Measurements from ENCODE around the gene FEM1A. TPM values are rescaled to one million over a fixed set of nuclear protein-coding genes. Genes with fewer than 3 reads are reported as not detected.
A peak's percentile ranks its signal among the peaks of the same experiment; 100 is the strongest.
"Not testable (repeated sequence)": the region's sequence is repeated elsewhere in the genome, so short reads cannot be mapped to it uniquely, and the experiment has no call there.

The FEM1A gene
- 10 to 100 TPM; 12.3 to 12.7 TPM for total RNA-seq

GRCh38 chr19:4791183-4792018 is at the start of gene FEM1A:
TSS of gene FEM1A (plus strand) at chr19:4791734. CDS start at chr19:4791855, 121 bp downstream.
- POLR2A ChIA-PET, result interaction anchor here (0.6 to 2.3 kb wide), 9 partner anchors 32 to 233 kb away, joined by 3 to 15 read pairs (median 4); partner anchors contain the start of genes DPP9 and PLIN3
- DNase-seq (peak; percentile 99), ATAC-seq (peak; percentile 97)
- no peaks in the 10 kb centered on the region for H3K9me3 Mint-ChIP-seq (ENCODE audit: insufficient read depth)
- H3K36me3 Mint-ChIP-seq (ENCODE audit: low read depth), result peaks cover 35% of the 10 kb centered on the region
- H3K4me1 Mint-ChIP-seq (ENCODE audit: low read depth), result peaks cover 35% of the 10 kb centered on the region
- peak within 1 kb of the TSS; percentile 81 for H3K4me3 Mint-ChIP-seq
- H3K27ac Mint-ChIP-seq, result peak within 1 kb of the TSS; percentile 90
- CTCF ChIA-PET, result interaction anchor here (0.6 to 5.2 kb wide), 37 partner anchors 7 to 449 kb away, joined by 3 to 179 read pairs (median 5); partner anchors contain the start of gene DPP9
- H3K27me3 Mint-ChIP-seq (ENCODE audit: low read depth), result no peaks in the 10 kb centered on the region

- ChIA-PET CTCF (no interaction called here), POLR2A (no interaction called here)
- Mint-ChIP-seq H3K4me3 (no peak overlapping the region), H3K36me3 (ENCODE audit: low read depth) (no peaks in the 10 kb centered on the region), H3K4me1 (ENCODE audit: low read depth) (no peaks in the 10 kb centered on the region), H3K27me3 (ENCODE audit: low read depth) (peaks cover 19% of the 10 kb centered on the region), H3K9me3 (ENCODE audit: insufficient read depth) (no peaks in the 10 kb centered on the region), H3K27ac (no peak overlapping the region)
- DNase-seq (no peak), ATAC-seq (no peak)
Measured at GRCh38 chr19:4742723-4743646, 48.5 kb upstream of the FEM1A start.

GRCh38 chr19:4744451-4745174 is 46.9 kb upstream of the FEM1A start:
- ATAC-seq (no peak), DNase-seq (no peak)
- H3K27ac Mint-ChIP-seq, result no peak overlapping the region
- H3K9me3 Mint-ChIP-seq (ENCODE audit: insufficient read depth), result no peaks in the 10 kb centered on the region
- no peaks in the 10 kb centered on the region for H3K36me3 Mint-ChIP-seq (ENCODE audit: low read depth)
- ChIA-PET POLR2A (no interaction called here), CTCF (interaction anchor here (1.5 kb wide), 1 partner anchor 16 kb away, joined by 3 read pairs; no protein-coding TSS in a partner anchor)
- no peak overlapping the region for H3K4me3 Mint-ChIP-seq
- no peaks in the 10 kb centered on the region for H3K4me1 Mint-ChIP-seq (ENCODE audit: low read depth)
- peaks cover 24% of the 10 kb centered on the region for H3K27me3 Mint-ChIP-seq (ENCODE audit: low read depth)

GRCh38 chr19:4745175-4745574 is 46.4 kb upstream of the FEM1A start:
- ATAC-seq; H3K9me3 Mint-ChIP-seq (ENCODE audit: insufficient read depth); DNase-seq; POLR2A ChIA-PET; H3K27ac Mint-ChIP-seq; H3K4me1 Mint-ChIP-seq (ENCODE audit: low read depth); H3K36me3 Mint-ChIP-seq (ENCODE audit: low read depth); H3K4me3 Mint-ChIP-seq: not testable (repeated sequence)
- H3K27me3 Mint-ChIP-seq (ENCODE audit: low read depth), result peaks cover 29% of the 10 kb centered on the region
- CTCF ChIA-PET, result interaction anchor here (1.5 kb wide), 1 partner anchor 16 kb away, joined by 3 read pairs; no protein-coding TSS in a partner anchor

GRCh38 chr19:4745986-4746385 is 45.5 kb upstream of the FEM1A start:
- no peaks in the 10 kb centered on the region for H3K9me3 Mint-ChIP-seq (ENCODE audit: insufficient read depth)
- DNase-seq (no peak), ATAC-seq (no peak)
- no peaks in the 10 kb centered on the region for H3K36me3 Mint-ChIP-seq (ENCODE audit: low read depth)
- H3K4me3 Mint-ChIP-seq, result no peak overlapping the region
- H3K27ac Mint-ChIP-seq, result no peak overlapping the region
- H3K27me3 Mint-ChIP-seq (ENCODE audit: low read depth), result peaks cover 29% of the 10 kb centered on the region
- no peaks in the 10 kb centered on the region for H3K4me1 Mint-ChIP-seq (ENCODE audit: low read depth)
- CTCF ChIA-PET, result interaction anchor here (1.5 kb wide), 1 partner anchor 45 kb away, joined by 7 read pairs; the partner anchor contains the start of gene FEM1A
- POLR2A ChIA-PET, result no interaction called here

GRCh38 chr19:4748185-4748584 is 43.3 kb upstream of the FEM1A start:
- Mint-ChIP-seq H3K4me1 (ENCODE audit: low read depth) (no peaks in the 10 kb centered on the region), H3K9me3 (ENCODE audit: insufficient read depth) (no peaks in the 10 kb centered on the region), H3K27me3 (ENCODE audit: low read depth) (peaks cover 27% of the 10 kb centered on the region), H3K27ac (no peak overlapping the region), H3K4me3 (no peak overlapping the region), H3K36me3 (ENCODE audit: low read depth) (no peaks in the 10 kb centered on the region)
- ATAC-seq, result no peak
- DNase-seq, result no peak
- CTCF ChIA-PET, result no interaction called here
- POLR2A ChIA-PET, result no interaction called here

GRCh38 chr19:4748589-4748988 is 42.9 kb upstream of the FEM1A start:
- no peak overlapping the region for H3K4me3 Mint-ChIP-seq
- H3K27me3 Mint-ChIP-seq (ENCODE audit: low read depth), result peaks cover 26% of the 10 kb centered on the region
- H3K36me3 Mint-ChIP-seq (ENCODE audit: low read depth), result no peaks in the 10 kb centered on the region
- ChIA-PET CTCF (no interaction called here), POLR2A (no interaction called here)
- H3K4me1 Mint-ChIP-seq (ENCODE audit: low read depth), result no peaks in the 10 kb centered on the region
- DNase-seq (no peak), ATAC-seq (no peak)
- H3K27ac Mint-ChIP-seq, result no peak overlapping the region
- no peaks in the 10 kb centered on the region for H3K9me3 Mint-ChIP-seq (ENCODE audit: insufficient read depth)

GRCh38 chr19:4749870-4750590 is 41.5 kb upstream of the FEM1A start:
- no peaks in the 10 kb centered on the region for H3K36me3 Mint-ChIP-seq (ENCODE audit: low read depth)
- ChIA-PET CTCF (no interaction called here), POLR2A (no interaction called here)
- no peaks in the 10 kb centered on the region for H3K9me3 Mint-ChIP-seq (ENCODE audit: insufficient read depth)
- DNase-seq, result no peak
- no peak overlapping the region for H3K27ac Mint-ChIP-seq
- H3K4me1 Mint-ChIP-seq (ENCODE audit: low read depth), result no peaks in the 10 kb centered on the region
- H3K27me3 Mint-ChIP-seq (ENCODE audit: low read depth), result peaks cover 21% of the 10 kb centered on the region
- H3K4me3 Mint-ChIP-seq, result no peak overlapping the region
- no peak for ATAC-seq

GRCh38 chr19:4754248-4754647 is 37.3 kb upstream of the FEM1A start:
- CTCF ChIA-PET, result interaction anchor here (1.2 kb wide), 1 partner anchor 37 kb away, joined by 3 read pairs; no protein-coding TSS in a partner anchor
- DNase-seq (no peak), ATAC-seq (peak; percentile 36)
- Mint-ChIP-seq H3K9me3 (ENCODE audit: insufficient read depth) (no peaks in the 10 kb centered on the region), H3K4me3 (no peak overlapping the region), H3K27ac (no peak overlapping the region), H3K4me1 (ENCODE audit: low read depth) (peaks cover under 1% of the 10 kb centered on the region), H3K36me3 (ENCODE audit: low read depth) (no peaks in the 10 kb centered on the region), H3K27me3 (ENCODE audit: low read depth) (peaks cover 8% of the 10 kb centered on the region)
- POLR2A ChIA-PET, result no interaction called here

GRCh38 chr19:4755459-4755858 is 36.1 kb upstream of the FEM1A start:
- Mint-ChIP-seq H3K9me3 (ENCODE audit: insufficient read depth) (no peaks in the 10 kb centered on the region), H3K36me3 (ENCODE audit: low read depth) (no peaks in the 10 kb centered on the region), H3K4me3 (no peak overlapping the region), H3K4me1 (ENCODE audit: low read depth) (peaks cover 6% of the 10 kb centered on the region), H3K27me3 (ENCODE audit: low read depth) (peaks cover 5% of the 10 kb centered on the region), H3K27ac (no peak overlapping the region)
- POLR2A ChIA-PET, result no interaction called here
- CTCF ChIA-PET, result no interaction called here
- no peak for ATAC-seq
- no peak for DNase-seq

GRCh38 chr19:4758082-4758481 is 33.5 kb upstream of the FEM1A start:
- ChIA-PET CTCF (no interaction called here), POLR2A (no interaction called here)
- no peaks in the 10 kb centered on the region for H3K9me3 Mint-ChIP-seq (ENCODE audit: insufficient read depth)
- no peak for DNase-seq
- ATAC-seq, result no peak
- H3K4me3 Mint-ChIP-seq, result no peak overlapping the region
- H3K36me3 Mint-ChIP-seq (ENCODE audit: low read depth), result no peaks in the 10 kb centered on the region
- H3K27me3 Mint-ChIP-seq (ENCODE audit: low read depth), result peaks cover 15% of the 10 kb centered on the region
- peaks cover 8% of the 10 kb centered on the region for H3K4me1 Mint-ChIP-seq (ENCODE audit: low read depth)
- H3K27ac Mint-ChIP-seq, result no peak overlapping the region

Data from activated CD8-positive, alpha-beta T cell treated with anti-CD3 and anti-CD28 coated beads, Interleukin-2, amount 10 ng/mL, durations not matched to agents 7 days and 5 days (primary cell).